OCI-LY7 (cell line): Measurements from ENCODE around the gene OCRL. TPM values are rescaled to one million over a fixed set of nuclear protein-coding genes. Genes with fewer than 3 reads are reported as not detected.

Experiments
- BruUV-seq: library from RNA; stranded (reverse); fragments of 400-500 nt; replicated peaks from 2 replicates; lab custom pipeline; 2021; lab: Mats Ljungman, UMichigan
- CTCF ChIA-PET: fragments of 300-600 bp; sonication (Branson Sonifier 250); formaldehyde crosslinking; loops from one replicate; lab custom pipeline; 2022; ENCODE audit warnings: antibody characterized with exemption; ENCODE audit not compliant: unreplicated experiment; lab: Charles Lee
- POLR2A ChIA-PET: fragments of 300-600 bp; sonication (Branson Sonifier 250); formaldehyde crosslinking; loops from one replicate; lab custom pipeline; 2022; ENCODE audit warnings: antibody characterized with exemption; lab: Charles Lee
- DNase-seq: peaks from one replicate; pipeline ENCODE4 v3.0.0-alpha.2; 2015; ENCODE audit warnings: low spot score
- H2AFZ ChIP-seq: fragments of 200-600 bp; sonication (generic), shearing (Covaris generic); 2 replicates; pipeline ENCODE4 v1.6.1; 2014; ENCODE audit warnings: mild to moderate bottlenecking, antibody characterized with exemption, low read length, moderate library complexity
- H3K27ac ChIP-seq: fragments of 200-600 bp; sonication (generic); 2 replicates; pipeline ENCODE4 v1.5.1; 2014; ENCODE audit warnings: mixed run types, low read depth, mild to moderate bottlenecking, moderate library complexity, low read length, inconsistent platforms; ENCODE audit not compliant: poor library complexity, severe bottlenecking
- H3K36me3 ChIP-seq: fragments of 200-600 bp; sonication (generic); 2 replicates; pipeline ENCODE4 v1.6.1; 2014; ENCODE audit warnings: mild to moderate bottlenecking, antibody characterized with exemption, low read length, moderate library complexity, mixed read lengths; ENCODE audit not compliant: insufficient read depth
- H3K4me1 ChIP-seq: fragments of 200-600 bp; sonication (generic); 2 replicates; pipeline ENCODE4 v1.5.1; 2014; ENCODE audit warnings: mild to moderate bottlenecking, low read length; ENCODE audit not compliant: insufficient read depth, poor library complexity, severe bottlenecking
- H3K4me2 ChIP-seq: fragments of 200-600 bp; sonication (generic); 2 replicates; pipeline ENCODE4 v1.6.1; 2014; ENCODE audit warnings: mild to moderate bottlenecking, low read length
- H3K4me3 ChIP-seq: fragments of 200-600 bp; sonication (generic); 2 replicates; pipeline ENCODE4 v1.5.1; 2014; ENCODE audit warnings: mild to moderate bottlenecking, low read depth, low read length; ENCODE audit not compliant: poor library complexity, severe bottlenecking
- H3K79me2 ChIP-seq: fragments of 200-600 bp; sonication (generic); 2 replicates; pipeline ENCODE4 v1.6.1; 2016; ENCODE audit warnings: low read depth, mild to moderate bottlenecking, low read length, moderate library complexity, mixed read lengths; ENCODE audit not compliant: insufficient read depth
- H3K9me2 ChIP-seq: fragments of 200-600 bp; sonication (generic); 2 replicates; pipeline ENCODE4 v1.6.1; 2016; ENCODE audit warnings: mild to moderate bottlenecking, low read length, mixed read lengths; ENCODE audit not compliant: insufficient read depth
- H3K9me3 ChIP-seq: fragments of 200-600 bp; sonication (generic); 2 replicates; pipeline ENCODE4 v1.6.1; 2014; ENCODE audit warnings: mild to moderate bottlenecking, mixed run types, low read length, mixed read lengths
- H4K20me1 ChIP-seq: fragments of 200-600 bp; sonication (generic); 2 replicates; pipeline ENCODE4 v1.6.1; 2014; ENCODE audit warnings: mild to moderate bottlenecking, antibody characterized with exemption, low read length, moderate library complexity, mixed read lengths; ENCODE audit not compliant: insufficient read depth
- EZH2phosphoT487 ChIP-seq: fragments of 200-600 bp; sonication (generic); IDR thresholded peaks from 2 replicates; pipeline ENCODE4 v1.6.1; 2018; ENCODE audit warnings: low read depth, borderline replicate concordance, mild to moderate bottlenecking, mixed run types, antibody characterized with exemption, low read length, moderate library complexity, mixed read lengths
- intact Hi-C: fragments of 100-400 bp; cut with micrococcal nuclease; formaldehyde crosslinking; loops from one replicate; pipeline ENCODE4 v1.10.0; 2022; ENCODE audit not compliant: unreplicated experiment
- total RNA-seq, 2 experiments: library from RNA; depleted of rRNA in 1 of 2; stranded (reverse); fragments of >200 nt in 1 of 2; shearing (Covaris generic) in 1 of 2; gene quantifications; 2 replicates each; pipeline ENCODE4 v1.2.3, GENCODE V29; 2014 to 2022
- TF ChIP-seq, protein P1 (sequence below): fragments of 200-600 bp; sonication (generic); conservative IDR thresholded peaks from 2 replicates; pipeline ENCODE4 v1.5.1; 2014; ENCODE audit warnings: mild to moderate bottlenecking, antibody characterized with exemption, low read length, moderate library complexity, mixed read lengths

Gene OCRL
- total RNA-seq, 2 experiments from 2014 or later = 3.1 to 6.7 TPM

DNA sequence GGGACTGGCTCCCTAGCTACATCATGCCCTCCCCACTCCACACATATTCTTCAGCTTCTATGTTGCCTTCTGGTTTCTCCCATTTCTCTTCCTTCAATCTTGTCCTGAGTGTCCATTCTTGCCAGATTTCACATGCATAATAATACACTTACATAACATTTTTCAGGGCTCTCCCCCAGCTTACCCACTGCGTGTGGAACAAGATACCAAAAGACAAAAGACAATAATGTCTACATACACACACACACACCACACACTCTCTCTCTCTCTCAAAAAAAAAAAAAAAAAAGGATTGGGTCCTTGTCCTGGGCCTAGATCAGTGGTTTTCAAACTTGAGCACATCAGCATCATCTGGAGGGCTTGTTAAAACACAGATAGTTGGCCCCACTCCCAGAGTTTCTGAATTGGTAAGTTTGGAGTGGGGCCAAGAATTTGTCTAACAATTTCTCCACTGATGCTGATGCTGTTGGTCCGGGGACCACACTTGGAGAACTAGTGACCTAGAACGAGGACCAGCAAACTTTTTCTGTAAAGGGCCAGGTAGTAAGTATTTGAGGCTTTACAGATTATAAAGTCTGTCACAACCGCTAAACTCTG lies 10.3 kb upstream of the OCRL start:
- no peaks in the 10 kb centered on the region for H3K9me3 ChIP-seq
- no peaks in the 10 kb centered on the region for H3K36me3 ChIP-seq
- no peaks in the 10 kb centered on the region for H3K4me1 ChIP-seq
- BruUV-seq = no TSS peak
- no peak for DNase-seq
- no peak overlapping the region for H3K4me3 ChIP-seq
- no peak for TF ChIP-seq EZH2phosphoT487
- TF ChIP-seq, protein P1, sequence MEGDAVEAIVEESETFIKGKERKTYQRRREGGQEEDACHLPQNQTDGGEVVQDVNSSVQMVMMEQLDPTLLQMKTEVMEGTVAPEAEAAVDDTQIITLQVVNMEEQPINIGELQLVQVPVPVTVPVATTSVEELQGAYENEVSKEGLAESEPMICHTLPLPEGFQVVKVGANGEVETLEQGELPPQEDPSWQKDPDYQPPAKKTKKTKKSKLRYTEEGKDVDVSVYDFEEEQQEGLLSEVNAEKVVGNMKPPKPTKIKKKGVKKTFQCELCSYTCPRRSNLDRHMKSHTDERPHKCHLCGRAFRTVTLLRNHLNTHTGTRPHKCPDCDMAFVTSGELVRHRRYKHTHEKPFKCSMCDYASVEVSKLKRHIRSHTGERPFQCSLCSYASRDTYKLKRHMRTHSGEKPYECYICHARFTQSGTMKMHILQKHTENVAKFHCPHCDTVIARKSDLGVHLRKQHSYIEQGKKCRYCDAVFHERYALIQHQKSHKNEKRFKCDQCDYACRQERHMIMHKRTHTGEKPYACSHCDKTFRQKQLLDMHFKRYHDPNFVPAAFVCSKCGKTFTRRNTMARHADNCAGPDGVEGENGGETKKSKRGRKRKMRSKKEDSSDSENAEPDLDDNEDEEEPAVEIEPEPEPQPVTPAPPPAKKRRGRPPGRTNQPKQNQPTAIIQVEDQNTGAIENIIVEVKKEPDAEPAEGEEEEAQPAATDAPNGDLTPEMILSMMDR = no peak
- H3K9me2 ChIP-seq = no peaks in the 10 kb centered on the region
- no peak overlapping the region for H3K27ac ChIP-seq
- no peaks in the 10 kb centered on the region for H3K79me2 ChIP-seq
- no peaks in the 10 kb centered on the region for H4K20me1 ChIP-seq
- CTCF ChIA-PET = no interaction called here
- no peak overlapping the region for H3K4me2 ChIP-seq
- no peak overlapping the region for H2AFZ ChIP-seq
- POLR2A ChIA-PET = no interaction called here
- intact Hi-C loops = no loop called here

DNA sequence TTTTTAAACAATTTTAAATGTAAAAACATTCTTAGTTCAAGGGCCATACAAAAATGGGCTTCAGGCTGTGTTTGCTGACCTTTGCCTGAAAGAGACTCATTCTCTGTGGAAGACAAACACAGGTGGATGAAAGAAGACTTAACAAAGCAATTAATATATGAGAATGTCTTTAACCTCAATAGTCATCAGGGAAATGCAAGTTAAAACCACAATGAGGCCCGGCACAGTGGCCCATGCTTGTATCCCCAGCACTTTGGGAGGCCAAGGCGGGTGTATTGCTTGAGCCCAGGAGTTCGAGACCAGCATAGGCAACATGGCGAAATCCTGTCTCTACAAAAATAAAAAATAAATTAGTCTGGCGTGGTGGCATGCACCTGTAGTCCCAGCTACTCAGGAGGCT lies 9.6 kb upstream of the OCRL start:
- ChIA-PET CTCF (no interaction called here), POLR2A (no interaction called here)
- intact Hi-C loops = no loop called here
- H3K79me2 ChIP-seq = no peaks in the 10 kb centered on the region
- no peaks in the 10 kb centered on the region for H3K9me3 ChIP-seq
- no peaks in the 10 kb centered on the region for H3K36me3 ChIP-seq
- no peak overlapping the region for H2AFZ ChIP-seq
- no peaks in the 10 kb centered on the region for H3K4me1 ChIP-seq
- no peak overlapping the region for H3K4me2 ChIP-seq
- BruUV-seq = no TSS peak
- H3K27ac ChIP-seq = no peak overlapping the region
- no peaks in the 10 kb centered on the region for H3K9me2 ChIP-seq
- TF ChIP-seq, protein P1 = no peak
- TF ChIP-seq EZH2phosphoT487 = no peak
- DNase-seq = no peak
- H4K20me1 ChIP-seq = no peaks in the 10 kb centered on the region
- H3K4me3 ChIP-seq = no peak overlapping the region

DNA sequence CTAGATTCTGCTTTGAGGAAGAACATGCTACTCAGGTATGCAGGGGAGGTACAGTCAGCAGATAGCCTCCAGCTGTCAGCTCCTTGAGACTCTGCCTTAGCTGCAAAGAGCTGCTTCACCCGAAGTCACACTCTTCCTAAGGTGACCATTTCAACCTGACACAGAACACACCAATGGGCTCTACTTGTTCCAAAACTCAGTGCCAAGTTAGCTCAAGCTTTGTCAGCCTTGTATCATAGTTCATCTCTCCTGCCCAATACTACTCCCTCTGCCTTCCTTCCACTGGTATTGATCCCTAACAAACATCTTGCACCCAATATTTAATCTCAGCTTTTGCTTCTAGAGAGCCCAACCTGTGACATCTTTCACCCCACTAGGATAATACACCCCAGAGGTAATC lies 8.9 kb upstream of the OCRL start:
- Histone ChIP-seq H3K4me2 (no peak overlapping the region), H3K9me3 (no peaks in the 10 kb centered on the region), H4K20me1 (no peaks in the 10 kb centered on the region), H2AFZ (no peak overlapping the region), H3K4me3 (no peak overlapping the region), H3K79me2 (no peaks in the 10 kb centered on the region), H3K27ac (no peak overlapping the region), H3K36me3 (no peaks in the 10 kb centered on the region), H3K4me1 (no peaks in the 10 kb centered on the region), H3K9me2 (no peaks in the 10 kb centered on the region)
- ChIA-PET POLR2A (no interaction called here), CTCF (no interaction called here)
- intact Hi-C loops = no loop called here
- no peak for TF ChIP-seq EZH2phosphoT487
- TF ChIP-seq, protein P1 = no peak
- no peak for DNase-seq
- BruUV-seq = no TSS peak
